Heart left ventricle (tissue), 16 donors: Measurements from ENCODE around the gene ABCD1. TPM values are rescaled to one million over a fixed set of nuclear protein-coding genes. Genes with fewer than 3 reads are reported as not detected.

ENCODE experiments used
- ATAC-seq, 4 donors: fragments of 200-7000 bp; cut with Tn5 transposase; one replicate each; pipeline ENCODE4 v1.9.1; 2020 to 2022; ENCODE audit warnings: moderate library complexity in 4 of 4, mild to moderate bottlenecking in 3 of 4, moderate number of reproducible peaks in 1 of 4
- DNase-seq, 5 donors: peaks; one replicate each; pipeline ENCODE4 v3.0.0-alpha.2; 2020
- H3K27ac ChIP-seq, 12 donors: fragments of 200-600 bp; sonication (generic) in 4 of 12; one replicate each; pipeline versions ENCODE4 v1.5.0 to v1.8.0; 2016 to 2022; ENCODE audit warnings: mild to moderate bottlenecking in 2 of 12
- H3K27me3 ChIP-seq, 9 donors: fragments of 200-600 bp; sonication (generic) in 2 of 9; one replicate each; pipeline versions ENCODE4 v1.5.1 to v1.8.0; 2016 to 2022; ENCODE audit warnings: mild to moderate bottlenecking in 3 of 9
- H3K36me3 ChIP-seq, 9 donors: fragments of 200-600 bp; sonication (generic) in 2 of 9; one replicate each; pipeline versions ENCODE4 v1.5.0 to v1.8.0; 2018 to 2022; ENCODE audit warnings: mild to moderate bottlenecking in 2 of 9
- H3K4me1 ChIP-seq, 12 donors: fragments of 200-600 bp; sonication (generic) in 4 of 12; one replicate each; pipeline versions ENCODE4 v1.5.0 to v1.8.0; 2016 to 2022; ENCODE audit warnings: mild to moderate bottlenecking in 3 of 12
- H3K4me3 ChIP-seq, 12 donors: fragments of 200-600 bp; sonication (generic) in 4 of 12; one replicate each; pipeline versions ENCODE4 v1.5.0 to v1.8.0; 2017 to 2022; ENCODE audit warnings: mild to moderate bottlenecking in 9 of 12, moderate library complexity in 4 of 12
- H3K9me3 ChIP-seq, 12 donors: fragments of 200-600 bp; sonication (generic) in 4 of 12; one replicate each; pipeline versions ENCODE4 v1.5.0 to v1.8.0; 2016 to 2022; ENCODE audit warnings: mild to moderate bottlenecking in 1 of 12
- CTCF ChIP-seq, 12 donors: fragments of 200-600 bp; sonication (generic) in 4 of 12; IDR thresholded peaks; one replicate each; pipeline versions ENCODE4 v1.5.0 to v1.8.0; 2018 to 2022; ENCODE audit warnings: antibody characterized with exemption in 12 of 12, mild to moderate bottlenecking in 5 of 12
- POLR2A ChIP-seq, 2 donors: fragments of 450-650 bp; IDR thresholded peaks; one replicate each; pipeline ENCODE4 v1.6.1; 2017; ENCODE audit warnings: antibody characterized with exemption in 2 of 2, mild to moderate bottlenecking in 2 of 2, moderate library complexity in 2 of 2
- WGBS, 4 donors: extraction: QIAGEN DNeasy Blood & Tissue Kit in 2 of 4; methylation state at CpG; one replicate each; pipeline versions ENCODE4 v1.1.5 to v1.1.7; 2013 to 2018; 5-methylcytosine and 5-hydroxymethylcytosine counted together
- intact Hi-C, 10 donors: fragments of 100-400 bp; cut with DNase I; formaldehyde crosslinking; loops; one replicate each; pipeline versions ENCODE4 v1.11.1 to v1.14.2; 2022
- polyA plus RNA-seq, 2 donors: library from polyadenylated mRNA; stranded (reverse); fragments of 200-250 nt; gene quantifications; one replicate each; pipeline ENCODE4 v1.2.3, GENCODE V29; 2013
- total RNA-seq, 9 donors: library from RNA; depleted of rRNA in 2 of 9; stranded (reverse); fragments of >200 nt in 2 of 9; fragmentation: NEBNext Ultra II Directional in 3 of 9; extraction: Animal tissue kit (Norgen Biotek cat#: 25700) in 3 of 9; gene quantifications; one replicate each; pipeline versions ENCODE4 v1.1.0 to v1.2.4, GENCODE V29; 2016 to 2023
- donor health status: ischemic (EF 13 %, LVEDD 7.1; RV severe dilation, severe dysfunction).
- donor health status: healthy with polysubstance abuse.
- donor health status: DM: no; HTN: yes; CAD: no.
- donor health status: DM: no; HTN: no; CAD: no.
- donor health status: ischemic (EF 25% LVEDD 6.9; RV normal size, moderate dysfunction).
- donor health status: ischemic (EF 25% LVEDD 5.7; RV mildly dilated, moderate dysfunction).
- donor health status: healthy.
- donor health status: DM: yes; HTN: yes; CAD: no.
- donor health status: ischemic (EF 35%, LVEDD 5.7; RV mildly dilated, moderate dysfunction).
- donor health status: nonischemic (EF 11% LVEDD 7.7; RV severe dilation, severe dysfunction).
- donor health status: DM: yes; HTN: yes; CAD: no.
- donor health status: PGD.
- donor health status: ischemic (EF 29% LVEDD 5.4; RV normal size, mild dysfunction).
- donor health status: nonischemic (EF 23%, LVEDD 6.1; RV moderate dilation, normal function).

Gene ABCD1
- total and polyA plus RNA-seq, 11 donors, result 12.9 to 25.6 (median 15.6) TPM

- DNase-seq (peak in 1 of 5 donors; percentile 22), ATAC-seq (no peak)
- Histone ChIP-seq H3K9me3 (no peaks in the 10 kb centered on the region), H3K36me3 (no peaks in the 10 kb centered on the region), H3K4me3 (no peak overlapping the region), H3K27ac (no peak overlapping the region), H3K27me3 (peaks cover 0 to 18% (median 0%) of the 10 kb centered on the region in 9 donors), H3K4me1 (peaks cover 0 to 11% (median 2%) of the 10 kb centered on the region in 12 donors)
- 81 to 100% (median 94%) methylated on average over 1 to 16 of the region's 20 CpGs for WGBS, 4 donors
- intact Hi-C loops, result no loop called here
- TF ChIP-seq POLR2A (IDR thresholded peaks at IDR 0.05), result no peak
- TF ChIP-seq CTCF (IDR thresholded peaks at IDR 0.05), result no peak
These were observed 51.5 kb downstream of the ABCD1 start for GRCh38 chrX:153776120-153776599.

GRCh38 chrX:153776611-153777045, 52.0 kb downstream of the ABCD1 start:
- no peak for TF ChIP-seq POLR2A (IDR thresholded peaks at IDR 0.05)
- no peak for TF ChIP-seq CTCF (IDR thresholded peaks at IDR 0.05)
- intact Hi-C loops, result no loop called here
- no peaks in the 10 kb centered on the region for H3K36me3 ChIP-seq
- peak in 1 of 5 donors; percentile 7 for DNase-seq
- H3K4me1 ChIP-seq, result peaks cover 0 to 13% (median 2%) of the 10 kb centered on the region in 12 donors
- H3K27ac ChIP-seq, result no peak overlapping the region
- H3K27me3 ChIP-seq, result peaks cover 0 to 18% (median 0%) of the 10 kb centered on the region in 9 donors
- no peak for ATAC-seq
- 75 to 86% (median 82%) methylated on average over 4 to 16 of the region's 22 CpGs for WGBS, 4 donors
- no peak overlapping the region for H3K4me3 ChIP-seq
- no peaks in the 10 kb centered on the region for H3K9me3 ChIP-seq

- WGBS, 4 donors, result 88 to 91% (median 89%) methylated on average over 16 to 34 of the region's 34 CpGs
- no peak for TF ChIP-seq CTCF (IDR thresholded peaks at IDR 0.05)
- TF ChIP-seq POLR2A (IDR thresholded peaks at IDR 0.05), result no peak
- H3K27ac ChIP-seq, result no peak overlapping the region
- H3K4me1 ChIP-seq, result peaks cover 0 to 21% (median 2%) of the 10 kb centered on the region in 12 donors
- DNase-seq (peak in 2 of 5 donors; percentile 11 to 21), ATAC-seq (no peak)
- intact Hi-C loops, result no loop called here
- H3K9me3 ChIP-seq, result no peaks in the 10 kb centered on the region
- no peak overlapping the region for H3K4me3 ChIP-seq
- H3K36me3 ChIP-seq, result no peaks in the 10 kb centered on the region
- H3K27me3 ChIP-seq, result peaks cover 0 to 23% (median 0%) of the 10 kb centered on the region in 9 donors
These were observed 52.8 kb downstream of the ABCD1 start for GRCh38 chrX:153777261-153778090.

- DNase-seq (peak in 3 of 5 donors; percentile 10 to 19 (median 16)), ATAC-seq (no peak)
- Histone ChIP-seq H3K4me3 (no peak overlapping the region), H3K4me1 (peaks cover 0 to 21% (median 2%) of the 10 kb centered on the region in 12 donors), H3K36me3 (peaks cover 0 to 3% (median 0%) of the 10 kb centered on the region in 9 donors), H3K27me3 (peaks cover 0 to 23% (median 0%) of the 10 kb centered on the region in 9 donors), H3K27ac (no peak overlapping the region), H3K9me3 (no peaks in the 10 kb centered on the region)
- no peak for TF ChIP-seq CTCF (IDR thresholded peaks at IDR 0.05)
- TF ChIP-seq POLR2A (IDR thresholded peaks at IDR 0.05), result no peak
- intact Hi-C loops, result no loop called here
- 68 to 84% (median 76%) methylated on average over 12 to 17 of the region's 17 CpGs for WGBS, 4 donors
These were observed 53.5 kb downstream of the ABCD1 start for GRCh38 chrX:153778181-153778580.
